T-cell (primary cell): Measurements from ENCODE around the gene PNPLA7. TPM values are rescaled to one million over a fixed set of nuclear protein-coding genes. Genes with fewer than 3 reads are reported as not detected.
"Not testable (repeated sequence)": the region's sequence is repeated elsewhere in the genome, so short reads cannot be mapped to it uniquely, and the experiment has no call there.

Experiments
- ATAC-seq, 4 experiments: fragments of 200-7000 bp in 3 of 4; fragments of 150-1000 bp in 1 of 4; cut with Tn5 transposase; replicated peaks in 1 of 4; 1 replicate in 3 of 4; 2 replicates in 1 of 4; pipeline ENCODE4 v1.10.0; 2021; ENCODE audit warnings: moderate library complexity in 3 of 4, mild to moderate bottlenecking in 2 of 4, moderate number of reproducible peaks in 1 of 4
- CTCF ChIA-PET, 2 donors: fragments of 300-600 bp; sonication (Branson Sonifier 250); formaldehyde crosslinking; loops; one replicate each; lab custom pipeline; 2022; ENCODE audit warnings: antibody characterized with exemption in 2 of 2; lab: Charles Lee
- POLR2A ChIA-PET, 2 donors: fragments of 300-600 bp; sonication (Branson Sonifier 250); formaldehyde crosslinking; loops; one replicate each; lab custom pipeline; 2022; ENCODE audit warnings: antibody characterized with exemption in 2 of 2; lab: Charles Lee
- DNase-seq, 35 experiments: peaks; one replicate each; pipeline versions ENCODE4 v3.0.0 to v3.0.0-alpha.2; 2013 to 2023
- H3K27ac ChIP-seq: one replicate; pipeline ENCODE4 v1.5.1; 2013; ENCODE audit warnings: low read length
- H3K27me3 ChIP-seq, 2 experiments: replicated peaks in 1 of 2; 1 replicate in 1 of 2; 2 replicates in 1 of 2; pipeline versions ENCODE4 v1.6.1 to v1.7.0; 2013; ENCODE audit warnings: low read length in 1 of 2, mixed read lengths in 1 of 2; ENCODE audit not compliant: control insufficient read depth in 2 of 2, insufficient read depth in 2 of 2; ENCODE audit errors: extremely low read depth in 1 of 2
- H3K36me3 ChIP-seq, 2 donors: 1 replicate in 1 of 2; 2 replicates in 1 of 2; pipeline versions ENCODE4 v1.6.1 to v1.7.0; 2013; ENCODE audit warnings: low read length in 1 of 2; ENCODE audit not compliant: control insufficient read depth in 2 of 2, insufficient read depth in 1 of 2; ENCODE audit errors: extremely low read depth in 1 of 2
- H3K4me1 ChIP-seq, 2 experiments: 1 replicate in 1 of 2; 2 replicates in 1 of 2; pipeline versions ENCODE4 v1.6.1 to v1.7.0; 2013; ENCODE audit warnings: low read length in 2 of 2, mixed read lengths in 1 of 2; ENCODE audit not compliant: insufficient read depth in 2 of 2, control insufficient read depth in 1 of 2; ENCODE audit errors: extremely low read depth in 1 of 2
- H3K4me3 ChIP-seq, 2 donors: 1 replicate in 1 of 2; 2 replicates in 1 of 2; pipeline versions ENCODE4 v1.5.1 to v1.7.0; 2013; ENCODE audit warnings: mild to moderate bottlenecking in 2 of 2, low read length in 1 of 2, moderate library complexity in 1 of 2; ENCODE audit not compliant: control insufficient read depth in 1 of 2; ENCODE audit errors: extremely low read depth in 1 of 2
- H3K9me3 ChIP-seq: 2 replicates; pipeline ENCODE4 v1.7.0; 2013
- H3K27ac Mint-ChIP-seq, 2 donors: one replicate each; pipeline ENCODE4 v1.8.0; 2020 to 2021; ENCODE audit warnings: mild to moderate bottlenecking in 2 of 2, mixed read lengths in 2 of 2
- H3K27me3 Mint-ChIP-seq, 2 donors: one replicate each; pipeline ENCODE4 v1.8.0; 2021 to 2022; ENCODE audit warnings: mixed read lengths in 2 of 2
- H3K36me3 Mint-ChIP-seq: one replicate; pipeline ENCODE4 v1.8.0; 2021; ENCODE audit warnings: mixed read lengths
- H3K4me1 Mint-ChIP-seq, 3 donors: one replicate each; pipeline ENCODE4 v1.8.0; 2020 to 2022; ENCODE audit warnings: mixed read lengths in 3 of 3, mild to moderate bottlenecking in 1 of 3
- H3K4me3 Mint-ChIP-seq, 3 donors: one replicate each; pipeline ENCODE4 v1.8.0; 2020 to 2022; ENCODE audit warnings: mild to moderate bottlenecking in 3 of 3, mixed read lengths in 3 of 3, moderate library complexity in 3 of 3
- H3K9me3 Mint-ChIP-seq, 3 donors: one replicate each; pipeline ENCODE4 v1.8.0; 2020 to 2022; ENCODE audit warnings: mixed read lengths in 3 of 3
- WGBS: methylation state at CpG from one replicate; pipeline ENCODE4 v1.1.5; 2013; ENCODE audit warnings: missing lambda C conversion rate; ENCODE audit not compliant: insufficient coverage; 5-methylcytosine and 5-hydroxymethylcytosine counted together
- total RNA-seq, 35 experiments: library from RNA in 6 of 35; stranded (reverse) in 6 of 35; fragments of 120-200 nt in 1 of 35; gene quantifications; one replicate each; pipeline versions ENCODE4 v1.2.1 to v1.2.4 and lab custom pipeline; 2013 to 2026

Gene PNPLA7
- total RNA-seq, 5 donors from 2014 or later (not counting 1 experiment from before 2014, with no cell fraction given): 11.7 to 20.0 (median 15.6) TPM

DNA sequence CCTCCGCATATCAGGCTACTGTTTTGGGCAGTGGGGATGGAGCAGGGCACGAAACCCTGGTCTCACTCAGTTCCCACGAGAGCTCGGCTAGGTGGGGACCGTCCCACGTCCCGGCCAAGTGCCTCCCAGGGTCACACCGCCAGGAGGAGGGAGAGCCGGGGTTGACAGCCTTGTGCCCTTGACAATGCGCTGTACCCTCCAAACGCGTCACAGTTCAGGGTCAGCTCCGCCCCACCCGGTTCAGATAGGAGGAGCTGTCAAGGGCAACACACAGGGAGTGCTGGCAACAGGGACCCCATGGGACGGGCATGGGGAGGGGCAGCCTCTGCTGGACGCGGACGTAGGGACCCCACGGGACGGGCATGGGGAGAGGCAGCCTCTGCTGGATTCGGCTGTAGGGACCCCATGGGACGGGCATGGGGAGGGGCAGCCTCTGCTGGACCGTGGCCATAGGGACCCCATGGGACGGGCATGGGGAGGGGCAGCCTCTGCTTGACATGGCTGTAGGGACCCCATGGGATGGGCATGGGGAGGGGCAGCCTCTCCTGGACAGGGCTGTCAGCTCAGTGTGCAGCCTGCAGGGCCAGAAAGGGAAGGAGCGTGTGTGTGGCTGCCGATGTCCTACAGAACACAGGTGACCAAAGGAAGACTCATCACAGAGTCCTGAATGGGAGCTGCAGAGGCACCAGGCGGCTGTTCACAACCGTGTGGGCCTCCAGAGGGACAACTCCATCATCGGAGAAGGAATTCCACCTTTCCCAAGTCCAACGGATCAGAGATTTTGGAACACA, 29.4 kb downstream of the PNPLA7 start:
- ATAC-seq: no peak
- H3K4me3 ChIP-seq: no peak overlapping the region
- no peaks in the 10 kb centered on the region for H3K27me3 Mint-ChIP-seq
- H3K9me3 ChIP-seq: no peaks in the 10 kb centered on the region
- peaks cover 0 to 4% of the 10 kb centered on the region in 2 experiments for H3K4me1 ChIP-seq
- H3K36me3 ChIP-seq: no peaks in the 10 kb centered on the region
- peaks cover 0 to 8% (median 6%) of the 10 kb centered on the region in 3 donors for H3K4me1 Mint-ChIP-seq
- H3K9me3 Mint-ChIP-seq: no peaks in the 10 kb centered on the region
- H3K27ac Mint-ChIP-seq: no peak overlapping the region
- H3K27me3 ChIP-seq: peaks cover 0 to 6% of the 10 kb centered on the region in 2 experiments
- POLR2A ChIA-PET: interaction anchor here in 1 of 2 donors (0.6 kb wide), 1 partner anchor 123 kb away, joined by 6 read pairs; no protein-coding TSS in a partner anchor
- H3K4me3 Mint-ChIP-seq: no peak overlapping the region
- CTCF ChIA-PET: no interaction called here
- no peak for DNase-seq
- no peak overlapping the region for H3K27ac ChIP-seq
- WGBS: 90% methylated on average over 27 of the region's 30 CpGs
- H3K36me3 Mint-ChIP-seq: no peaks in the 10 kb centered on the region

DNA sequence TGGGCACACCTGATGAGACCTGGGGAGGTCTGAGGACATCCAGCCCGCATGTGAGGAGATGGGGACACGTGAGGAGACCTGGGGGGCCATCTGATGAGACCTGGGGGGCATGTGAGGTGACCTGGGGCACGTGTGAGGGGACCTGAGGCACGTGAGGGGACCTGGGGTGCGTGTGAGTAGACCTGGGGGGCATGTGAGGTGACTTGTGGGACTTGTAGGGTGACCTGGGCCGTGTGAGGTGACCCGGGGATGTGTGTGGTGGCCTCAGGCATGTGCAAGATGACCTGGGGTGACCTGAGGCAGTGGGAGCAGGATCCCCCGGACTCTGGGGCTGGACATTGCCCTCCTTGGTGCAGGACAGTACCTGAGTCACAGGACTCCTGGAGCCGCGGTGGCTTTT, 30.6 kb downstream of the PNPLA7 start:
- Mint-ChIP-seq H3K9me3 (no peaks in the 10 kb centered on the region), H3K27me3 (no peaks in the 10 kb centered on the region), H3K4me1 (no peaks in the 10 kb centered on the region), H3K27ac (no peak overlapping the region), H3K36me3 (no peaks in the 10 kb centered on the region), H3K4me3 (no peak overlapping the region)
- H3K27ac ChIP-seq: no peak overlapping the region
- H3K27me3 ChIP-seq: peaks cover 0 to 6% of the 10 kb centered on the region in 2 experiments
- H3K4me3 ChIP-seq: no peak overlapping the region
- no peaks in the 10 kb centered on the region for H3K4me1 ChIP-seq
- ATAC-seq (no peak), DNase-seq (no peak)
- H3K36me3 ChIP-seq: no peaks in the 10 kb centered on the region
- CTCF ChIA-PET: no interaction called here
- 69% methylated on average over 10 of the region's 10 CpGs for WGBS
- POLR2A ChIA-PET: no interaction called here
- H3K9me3 ChIP-seq: no peaks in the 10 kb centered on the region

DNA sequence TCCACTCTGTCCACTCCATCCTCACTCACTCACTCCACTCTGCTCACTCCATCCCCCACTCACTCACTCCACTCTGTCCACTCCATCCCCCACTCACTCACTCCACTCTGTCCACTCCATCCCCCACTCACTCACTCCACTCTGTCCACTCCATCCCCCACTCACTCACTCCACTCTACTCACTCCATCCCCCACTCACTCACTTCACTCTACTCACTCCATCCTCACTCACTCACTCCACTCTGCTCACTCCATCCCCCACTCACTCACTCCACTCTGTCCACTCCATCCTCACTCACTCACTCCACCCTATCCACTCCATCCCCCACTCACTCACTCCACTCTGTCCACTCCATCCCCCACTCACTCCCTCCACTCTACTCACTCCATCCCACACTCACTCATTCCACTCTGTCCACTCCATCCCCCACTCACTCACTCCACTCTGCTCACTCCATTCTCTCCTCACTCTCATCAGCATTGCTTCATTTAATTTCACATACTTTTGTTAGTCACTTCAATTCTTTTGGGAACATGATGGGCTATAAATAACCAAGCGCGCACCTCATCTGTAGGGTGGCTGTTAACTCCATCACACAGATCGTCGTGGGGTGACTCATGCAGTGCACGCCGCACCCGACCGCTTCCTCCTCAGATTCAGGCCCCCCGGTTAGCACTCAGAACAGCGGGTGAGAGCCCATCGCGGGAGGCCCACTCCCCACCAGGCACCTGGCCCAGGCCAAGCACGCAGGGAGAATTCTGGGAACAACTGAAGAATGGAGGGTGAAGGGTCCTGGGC, 31.3 kb downstream of the PNPLA7 start:
- DNase-seq, H3K36me3 ChIP-seq, H3K27ac Mint-ChIP-seq, CTCF ChIA-PET, H3K9me3 ChIP-seq, H3K4me3 Mint-ChIP-seq, ATAC-seq, H3K4me1 ChIP-seq, H3K27me3 ChIP-seq, H3K4me1 Mint-ChIP-seq, POLR2A ChIA-PET, H3K27ac ChIP-seq, H3K9me3 Mint-ChIP-seq, H3K4me3 ChIP-seq, H3K36me3 Mint-ChIP-seq, H3K27me3 Mint-ChIP-seq: not testable (repeated sequence)
- 84% methylated on average over 8 of the region's 13 CpGs for WGBS

DNA sequence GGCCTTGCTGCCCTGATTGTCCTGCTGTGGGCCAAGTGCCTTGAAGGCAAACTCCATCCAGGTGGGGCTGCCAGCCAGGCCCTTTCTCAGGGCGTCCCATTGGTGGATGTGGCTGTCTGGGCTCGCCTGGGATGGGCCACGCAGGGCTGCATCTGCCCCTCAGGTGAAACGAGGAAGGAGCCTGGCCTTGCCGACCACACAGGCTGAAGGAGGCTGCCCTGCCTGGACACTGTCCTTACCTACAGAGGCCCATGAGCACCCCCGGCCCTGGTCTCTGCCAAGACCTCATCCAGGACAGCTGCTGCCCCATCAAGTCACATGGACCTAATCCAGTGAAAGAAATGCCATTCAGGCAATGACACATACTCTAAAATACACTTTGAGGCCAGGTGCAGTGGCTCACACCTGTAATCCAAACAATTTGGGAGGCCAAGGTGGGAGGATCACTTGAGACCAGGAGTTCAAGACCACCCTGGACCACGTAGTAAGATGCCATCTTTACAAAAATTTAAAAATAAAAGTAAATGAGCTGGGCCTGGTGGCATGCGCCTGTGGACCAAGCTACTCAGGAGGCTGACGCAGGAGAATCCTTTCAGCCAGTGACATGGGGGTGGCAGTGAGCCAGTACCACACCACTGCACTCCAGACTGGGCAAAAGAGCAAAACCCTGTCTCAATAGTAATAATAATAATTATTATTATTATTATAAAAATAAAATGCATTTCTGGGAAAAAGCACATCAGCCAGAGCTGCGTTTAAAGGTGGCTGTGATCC, 33.9 kb downstream of the PNPLA7 start:
- Histone ChIP-seq H3K4me1 (no peaks in the 10 kb centered on the region), H3K36me3 (no peaks in the 10 kb centered on the region), H3K27me3 (peaks cover 0 to 6% of the 10 kb centered on the region in 2 experiments), H3K9me3 (no peaks in the 10 kb centered on the region), H3K27ac (no peak overlapping the region), H3K4me3 (no peak overlapping the region)
- no peak overlapping the region for H3K27ac Mint-ChIP-seq
- no peaks in the 10 kb centered on the region for H3K36me3 Mint-ChIP-seq
- POLR2A ChIA-PET: no interaction called here
- H3K4me3 Mint-ChIP-seq: no peak overlapping the region
- H3K4me1 Mint-ChIP-seq: peaks cover 0 to 4% (median 0%) of the 10 kb centered on the region in 3 donors
- H3K9me3 Mint-ChIP-seq: no peaks in the 10 kb centered on the region
- ATAC-seq (no peak), DNase-seq (no peak)
- no peaks in the 10 kb centered on the region for H3K27me3 Mint-ChIP-seq
- CTCF ChIA-PET: no interaction called here
- 91% methylated on average over 5 of the region's 10 CpGs for WGBS

DNA sequence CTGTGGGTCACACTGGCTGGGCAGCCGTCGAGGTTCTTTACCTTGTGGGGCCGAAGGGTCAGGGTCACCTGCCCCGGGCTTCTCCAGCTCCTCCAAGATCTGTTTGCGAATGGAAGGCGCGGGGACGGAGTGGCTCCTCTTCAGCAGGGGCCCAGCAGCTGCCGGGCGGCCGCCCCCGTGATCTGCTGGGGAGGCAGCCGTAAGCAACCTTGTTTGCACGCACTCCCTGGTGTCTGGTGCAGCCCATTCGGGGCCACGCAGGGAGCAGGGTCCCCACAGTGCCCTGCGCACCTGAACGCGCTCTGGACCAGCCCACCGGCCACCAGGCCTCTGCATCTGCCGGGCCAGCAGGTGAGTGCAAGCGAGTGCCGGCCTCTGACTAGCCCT, 34.9 kb downstream of the PNPLA7 start:
- Histone ChIP-seq H3K27me3 (peaks cover 0 to 6% of the 10 kb centered on the region in 2 experiments), H3K27ac (no peak overlapping the region), H3K36me3 (no peaks in the 10 kb centered on the region), H3K4me1 (no peaks in the 10 kb centered on the region), H3K9me3 (no peaks in the 10 kb centered on the region), H3K4me3 (no peak overlapping the region)
- Mint-ChIP-seq H3K4me3 (no peak overlapping the region), H3K27ac (no peak overlapping the region), H3K4me1 (peaks cover 0 to 4% (median 0%) of the 10 kb centered on the region in 3 donors), H3K27me3 (no peaks in the 10 kb centered on the region), H3K9me3 (no peaks in the 10 kb centered on the region), H3K36me3 (no peaks in the 10 kb centered on the region)
- ChIA-PET CTCF (no interaction called here), POLR2A (no interaction called here)
- ATAC-seq: no peak
- no peak for DNase-seq
- WGBS: 94% methylated on average over 17 of the region's 23 CpGs

DNA sequence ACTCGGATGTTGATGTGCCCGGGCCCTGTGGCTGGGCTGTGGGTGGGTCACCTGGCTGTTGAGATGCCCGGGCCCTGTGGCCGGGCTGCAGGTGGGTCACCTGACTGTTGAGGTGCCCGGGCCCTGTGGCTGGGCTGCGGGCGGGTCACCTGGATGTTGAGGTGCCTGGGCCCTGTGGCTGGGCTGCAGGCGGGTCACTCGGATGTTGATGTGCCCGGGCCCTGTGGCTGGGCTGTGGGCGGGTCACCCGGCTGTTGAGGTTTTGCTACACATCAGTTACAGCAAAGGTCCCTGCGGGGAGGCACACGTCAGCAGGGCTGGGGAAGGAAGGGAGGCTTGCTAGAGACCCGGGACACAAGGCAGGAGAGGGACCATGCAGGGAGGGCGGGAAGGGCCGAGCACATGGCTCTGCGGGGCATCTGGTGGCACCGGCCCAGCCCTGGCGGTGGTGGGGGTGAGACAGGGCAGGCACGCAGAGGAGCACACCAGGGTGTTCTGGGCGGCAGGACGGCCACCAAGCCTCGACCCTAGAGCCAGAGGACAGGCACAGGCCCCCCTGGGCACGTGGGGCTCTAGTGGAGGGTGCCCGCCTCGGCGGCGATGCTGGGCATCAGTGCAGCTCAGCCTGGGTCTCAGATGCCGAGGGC, 35.4 kb downstream of the PNPLA7 start:
- H3K36me3 ChIP-seq: no peaks in the 10 kb centered on the region
- H3K36me3 Mint-ChIP-seq: no peaks in the 10 kb centered on the region
- peaks cover 0 to 6% of the 10 kb centered on the region in 2 experiments for H3K27me3 ChIP-seq
- H3K9me3 Mint-ChIP-seq: no peaks in the 10 kb centered on the region
- ATAC-seq (no peak), DNase-seq (no peak)
- ChIA-PET CTCF (no interaction called here), POLR2A (no interaction called here)
- H3K9me3 ChIP-seq: no peaks in the 10 kb centered on the region
- no peak overlapping the region for H3K27ac Mint-ChIP-seq
- no peaks in the 10 kb centered on the region for H3K4me1 ChIP-seq
- no peak overlapping the region for H3K4me3 ChIP-seq
- 96% methylated on average over 18 of the region's 30 CpGs for WGBS
- peaks cover 0 to 4% (median 0%) of the 10 kb centered on the region in 3 donors for H3K4me1 Mint-ChIP-seq
- H3K27ac ChIP-seq: no peak overlapping the region
- no peak overlapping the region for H3K4me3 Mint-ChIP-seq
- no peaks in the 10 kb centered on the region for H3K27me3 Mint-ChIP-seq
